Liver (tissue), 3 donors: ENCODE measurements around the gene MYH11.

Experiments
- CTCF ChIP-seq: fragments of 150-350 bp; IDR thresholded peaks from 2 replicates; pipeline ENCODE4 v1.5.1; 2017; ENCODE audit warnings: improper control_type of control experiment, low read depth, low read length; ENCODE audit not compliant: missing input control
- EGR1 ChIP-seq, 2 donors: IDR thresholded peaks; 2 replicates each; pipeline ENCODE4 v1.6.1; 2016 to 2018; ENCODE audit warnings: antibody characterized with exemption in 2 of 2, low read depth in 2 of 2
- FOXA1 ChIP-seq: IDR thresholded peaks from 2 replicates; pipeline ENCODE4 v1.6.1; 2016; ENCODE audit warnings: antibody characterized with exemption
- GABPA ChIP-seq, 2 donors: IDR thresholded peaks in 1 of 2; conservative IDR thresholded peaks in 1 of 2; 2 replicates each; pipeline ENCODE4 v1.6.1; 2016; ENCODE audit warnings: antibody characterized with exemption in 2 of 2, mild to moderate bottlenecking in 1 of 2, moderate library complexity in 1 of 2
- JUND ChIP-seq, 2 donors: IDR thresholded peaks; 2 replicates each; pipeline ENCODE4 v1.6.1; 2016; ENCODE audit warnings: antibody characterized with exemption in 2 of 2
- MAX ChIP-seq: IDR thresholded peaks from 2 replicates; pipeline ENCODE4 v1.6.1; 2016; ENCODE audit warnings: antibody characterized with exemption
- RAD21 ChIP-seq, 2 donors: IDR thresholded peaks; 2 replicates each; pipeline ENCODE4 v1.6.1; 2016; ENCODE audit warnings: antibody characterized with exemption in 2 of 2, mild to moderate bottlenecking in 2 of 2
- REST ChIP-seq: IDR thresholded peaks from 2 replicates; pipeline ENCODE4 v1.6.1; 2016; ENCODE audit warnings: antibody characterized with exemption, mild to moderate bottlenecking
- SP1 ChIP-seq: IDR thresholded peaks from 2 replicates; pipeline ENCODE4 v1.6.1; 2018; ENCODE audit warnings: antibody characterized with exemption, mild to moderate bottlenecking
- TAF1 ChIP-seq: conservative IDR thresholded peaks from 2 replicates; pipeline ENCODE4 v1.6.1; 2016; ENCODE audit warnings: antibody characterized with exemption, mild to moderate bottlenecking
- YY1 ChIP-seq: IDR thresholded peaks from 2 replicates; pipeline ENCODE4 v1.6.1; 2016; ENCODE audit warnings: antibody characterized with exemption, mild to moderate bottlenecking
- ZBTB33 ChIP-seq: IDR thresholded peaks from 2 replicates; pipeline ENCODE4 v1.6.1; 2016; ENCODE audit warnings: antibody characterized with exemption
- donor health status: healthy.
- donor health status: healthy.

GRCh38 chr16:15790458-15790857 is 66.4 kb downstream of the MYH11 start:
- no peak for TF ChIP-seq CTCF
- TF ChIP-seq EGR1 (IDR thresholded peaks at IDR 0.05; ENCODE audit: low read depth in 2 of 2): no peak
- TF ChIP-seq GABPA (IDR thresholded peaks at IDR 0.05 in 1 of 2, conservative IDR thresholded peaks at IDR 0.05 in 1 of 2): no peak
- no peak for TF ChIP-seq TAF1
- TF ChIP-seq JUND (IDR thresholded peaks at IDR 0.05): no peak
- TF ChIP-seq ZBTB33: no peak
- no peak for TF ChIP-seq REST
- no peak for TF ChIP-seq RAD21 (IDR thresholded peaks at IDR 0.05)
- no peak for TF ChIP-seq YY1
- no peak for TF ChIP-seq MAX
- TF ChIP-seq FOXA1: no peak
- TF ChIP-seq SP1: no peak
